AG04450 (cell line): ENCODE results near the gene YRDC. TPM values are rescaled to one million over a fixed set of nuclear protein-coding genes. Genes with fewer than 3 reads are reported as not detected.

Experiments
- CTCF ChIA-PET: fragments of 300-600, 350-600 bp; formaldehyde crosslinking; extraction: SDS; loops from one replicate; lab custom pipeline; 2022; ENCODE audit warnings: antibody characterized with exemption, inconsistent platforms; lab: Charles Lee
- POLR2A ChIA-PET: fragments of 350-600 bp; formaldehyde crosslinking; extraction: SDS; loops from one replicate; lab custom pipeline; 2021; ENCODE audit warnings: antibody characterized with exemption, inconsistent platforms; lab: Yijun Ruan, JAX
- DNase-seq: peaks from one replicate; pipeline ENCODE4 v3.0.0-alpha.2; 2011; ENCODE audit warnings: low read depth, low spot score
- H3K27ac ChIP-seq: one replicate; pipeline ENCODE4 v1.5.1; 2012; ENCODE audit warnings: low read depth, low read length, control low read depth
- H3K27me3 ChIP-seq: one replicate; pipeline ENCODE4 v1.6.0; 2012; ENCODE audit warnings: low read length; ENCODE audit not compliant: control insufficient read depth, insufficient read depth
- H3K4me3 ChIP-seq: 2 replicates; pipeline ENCODE4 v1.5.1; 2011; ENCODE audit warnings: mild to moderate bottlenecking, low read depth, low read length, control low read depth
- H3K9me3 ChIP-seq: 2 replicates; pipeline ENCODE4 v1.5.1; 2012; ENCODE audit warnings: low read length; ENCODE audit not compliant: control insufficient read depth, insufficient read depth
- polyA minus RNA-seq: library from RNA; depleted of rRNA, polyadenylated mRNA; stranded (reverse); fragments of >200 nt; gene quantifications from 2 replicates; pipeline ENCODE4 v1.2.3, GENCODE V29; 2011; rRNA and poly(A)+ RNA removed
- polyA plus RNA-seq: library from polyadenylated mRNA; depleted of rRNA; stranded (reverse); fragments of >200 nt; gene quantifications from 2 replicates; pipeline ENCODE4 v1.2.3, GENCODE V29; 2011; rRNA removed
- TF ChIP-seq, protein P1 (sequence below): IDR thresholded peaks from 2 replicates; pipeline ENCODE4 v1.5.1; 2011; ENCODE audit warnings: low read depth, low read length, control low read depth, inconsistent platforms

Gene YRDC, protein sequence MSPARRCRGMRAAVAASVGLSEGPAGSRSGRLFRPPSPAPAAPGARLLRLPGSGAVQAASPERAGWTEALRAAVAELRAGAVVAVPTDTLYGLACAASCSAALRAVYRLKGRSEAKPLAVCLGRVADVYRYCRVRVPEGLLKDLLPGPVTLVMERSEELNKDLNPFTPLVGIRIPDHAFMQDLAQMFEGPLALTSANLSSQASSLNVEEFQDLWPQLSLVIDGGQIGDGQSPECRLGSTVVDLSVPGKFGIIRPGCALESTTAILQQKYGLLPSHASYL
- polyA plus RNA-seq (15.2 and 15.6 TPM in 2 replicates), polyA minus RNA-seq (8.3 and 9.7 TPM in 2 replicates)

DNA sequence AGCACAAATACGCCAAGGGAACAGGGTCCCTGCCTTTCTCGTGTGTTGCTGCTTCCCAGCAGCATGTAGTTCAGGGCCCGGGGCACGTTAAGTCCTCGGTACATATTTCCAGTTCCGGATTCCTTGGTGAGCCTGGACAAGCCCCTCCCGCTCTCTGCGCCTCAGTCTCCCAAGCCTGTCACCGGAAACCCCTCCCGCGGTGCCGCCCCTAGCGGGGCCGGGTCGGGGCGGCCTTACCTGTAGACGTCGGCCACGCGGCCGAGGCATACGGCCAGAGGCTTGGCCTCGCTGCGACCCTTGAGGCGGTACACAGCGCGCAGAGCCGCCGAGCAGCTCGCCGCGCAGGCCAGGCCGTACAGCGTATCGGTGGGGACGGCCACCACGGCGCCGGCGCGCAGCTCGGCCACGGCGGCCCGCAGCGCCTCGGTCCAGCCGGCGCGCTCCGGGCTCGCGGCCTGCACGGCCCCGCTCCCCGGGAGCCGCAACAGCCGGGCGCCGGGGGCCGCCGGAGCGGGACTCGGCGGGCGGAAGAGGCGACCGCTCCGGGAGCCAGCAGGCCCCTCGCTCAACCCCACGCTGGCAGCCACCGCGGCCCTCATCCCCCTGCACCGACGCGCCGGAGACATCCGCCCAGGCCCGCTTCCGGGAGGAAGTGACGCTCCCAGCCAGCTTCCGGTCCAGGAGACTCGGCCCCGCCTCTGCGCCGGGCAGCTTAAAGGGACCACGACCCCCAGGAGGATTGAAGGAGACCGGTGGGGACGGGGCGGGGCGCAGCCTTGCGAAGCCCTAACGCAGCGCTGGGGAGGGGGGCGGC, at the start of gene YRDC, which contains the start of gene C1orf122:
Gene YRDC, minus strand, starts transcription at position 654 of the 814 bp plus-strand sequence. Its CDS starts 28 bp downstream, at position 626.
Gene C1orf122, plus strand, starts transcription at position 236 of the 814 bp plus-strand sequence. CDS start 615 bp downstream, outside the sequence.
- H3K27me3 ChIP-seq, result no peaks in the 10 kb centered on the region
- H3K27ac ChIP-seq, result peak within 1 kb of the TSS; percentile 77
- CTCF ChIA-PET, result interaction anchor here (0.6 to 3.4 kb wide), 3 partner anchors 14 to 211 kb away, joined by 4 to 21 read pairs (median 5); partner anchors contain the start of gene MTF1
- H3K9me3 ChIP-seq, result no peaks in the 10 kb centered on the region
- POLR2A ChIA-PET, result interaction anchor here (0.6 to 2.7 kb wide), 20 partner anchors 9 to 333 kb away, joined by 3 to 22 read pairs (median 6); partner anchors contain the start of genes CDCA8, MTF1, SNIP1 and UTP11
- DNase-seq, result peak; percentile 71
- H3K4me3 ChIP-seq, result peak within 1 kb of the TSS; percentile 87
- TF ChIP-seq, protein P1, sequence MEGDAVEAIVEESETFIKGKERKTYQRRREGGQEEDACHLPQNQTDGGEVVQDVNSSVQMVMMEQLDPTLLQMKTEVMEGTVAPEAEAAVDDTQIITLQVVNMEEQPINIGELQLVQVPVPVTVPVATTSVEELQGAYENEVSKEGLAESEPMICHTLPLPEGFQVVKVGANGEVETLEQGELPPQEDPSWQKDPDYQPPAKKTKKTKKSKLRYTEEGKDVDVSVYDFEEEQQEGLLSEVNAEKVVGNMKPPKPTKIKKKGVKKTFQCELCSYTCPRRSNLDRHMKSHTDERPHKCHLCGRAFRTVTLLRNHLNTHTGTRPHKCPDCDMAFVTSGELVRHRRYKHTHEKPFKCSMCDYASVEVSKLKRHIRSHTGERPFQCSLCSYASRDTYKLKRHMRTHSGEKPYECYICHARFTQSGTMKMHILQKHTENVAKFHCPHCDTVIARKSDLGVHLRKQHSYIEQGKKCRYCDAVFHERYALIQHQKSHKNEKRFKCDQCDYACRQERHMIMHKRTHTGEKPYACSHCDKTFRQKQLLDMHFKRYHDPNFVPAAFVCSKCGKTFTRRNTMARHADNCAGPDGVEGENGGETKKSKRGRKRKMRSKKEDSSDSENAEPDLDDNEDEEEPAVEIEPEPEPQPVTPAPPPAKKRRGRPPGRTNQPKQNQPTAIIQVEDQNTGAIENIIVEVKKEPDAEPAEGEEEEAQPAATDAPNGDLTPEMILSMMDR, result no peak

DNA sequence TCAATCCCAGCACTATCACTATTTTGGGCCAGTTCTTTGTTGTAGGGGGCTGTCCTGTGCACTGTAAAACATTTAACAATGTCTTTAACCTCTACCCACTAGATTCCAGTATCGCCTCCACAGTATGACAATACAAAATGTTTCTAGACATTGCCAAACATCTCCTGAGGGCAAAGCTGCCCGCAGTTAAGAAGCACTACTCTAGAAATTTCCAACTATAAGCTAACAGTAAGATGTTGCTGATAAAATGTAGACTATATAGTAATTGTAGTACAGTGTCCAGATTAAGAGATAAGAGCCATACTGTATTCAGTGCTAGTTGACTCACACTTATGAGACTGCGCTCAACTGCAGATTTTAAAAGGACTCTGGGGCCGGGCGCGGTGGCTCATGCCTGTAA, 46.4 kb upstream of the YRDC start:
- Histone ChIP-seq H3K9me3 (no peaks in the 10 kb centered on the region; the same call in 1 of the 2 replicates), H3K27ac (no peak overlapping the region), H3K27me3 (no peaks in the 10 kb centered on the region), H3K4me3 (no peak overlapping the region)
- ChIA-PET POLR2A (no interaction called here), CTCF (no interaction called here)
- DNase-seq, result no peak
- TF ChIP-seq, protein P1, result no peak

DNA sequence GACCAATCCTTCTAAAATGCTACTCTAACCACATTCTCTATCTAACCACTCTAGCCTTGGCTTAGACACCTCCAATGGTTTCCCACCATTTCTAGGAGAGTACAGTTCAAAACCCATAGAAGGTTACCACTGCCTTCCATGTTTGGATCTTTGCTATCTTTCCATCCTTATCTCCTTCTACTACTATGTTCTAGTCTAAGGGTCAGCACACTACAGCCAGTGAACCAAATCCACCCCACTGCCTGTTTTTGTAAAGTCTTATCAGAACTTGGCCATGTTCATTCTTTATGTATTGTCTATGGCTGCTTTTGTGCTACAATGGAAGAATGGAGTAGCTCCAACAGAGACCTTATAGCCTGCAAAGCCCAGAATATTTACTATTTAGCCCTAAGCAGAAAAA, 45.1 kb upstream of the YRDC start:
- ChIA-PET CTCF (no interaction called here), POLR2A (no interaction called here)
- Histone ChIP-seq H3K27me3 (no peaks in the 10 kb centered on the region), H3K9me3 (no peaks in the 10 kb centered on the region), H3K4me3 (no peak overlapping the region), H3K27ac (no peak overlapping the region)
- TF ChIP-seq, protein P1, result no peak
- no peak for DNase-seq

DNA sequence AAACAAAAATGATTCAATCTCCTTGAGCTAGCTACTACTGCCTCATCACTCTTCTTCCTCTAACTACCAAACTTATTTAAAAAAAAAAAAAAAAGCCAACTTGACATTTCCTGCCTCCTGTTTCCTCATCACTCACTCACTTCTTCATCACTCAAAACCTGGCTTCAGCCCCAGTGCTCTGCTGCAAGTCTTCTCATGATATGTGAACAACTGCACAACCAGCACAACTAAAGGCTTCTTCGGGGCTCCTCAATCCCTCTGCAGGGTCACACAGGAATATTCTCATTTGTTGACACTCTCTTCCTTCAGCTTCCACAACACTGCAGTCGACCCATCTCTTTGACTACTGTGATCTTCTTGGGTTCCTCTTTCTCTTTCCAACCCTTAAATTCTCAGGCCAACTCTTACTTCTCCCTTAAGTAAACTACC, 43.8 kb upstream of the YRDC start:
- ChIA-PET CTCF (interaction anchor here (0.6 to 3.7 kb wide), 3 partner anchors 8 to 85 kb away, joined by 3 to 64 read pairs (median 4); partner anchors contain the start of gene MTF1), POLR2A (interaction anchor here (0.6 kb wide), 1 partner anchor 61 kb away, joined by 4 read pairs; no protein-coding TSS in a partner anchor)
- TF ChIP-seq, protein P1, result no peak
- DNase-seq, result no peak
- Histone ChIP-seq H3K9me3 (no peaks in the 10 kb centered on the region), H3K4me3 (no peak overlapping the region), H3K27me3 (no peaks in the 10 kb centered on the region), H3K27ac (no peak overlapping the region)
